Lung (tissue), 12 donors: ENCODE measurements around the gene KDM4C. TPM values are rescaled to one million over a fixed set of nuclear protein-coding genes. Genes with fewer than 3 reads are reported as not detected.

Experiments used
- ATAC-seq: fragments of 200-7000 bp; cut with Tn5 transposase; one replicate; pipeline ENCODE4 v1.9.1; 2020; ENCODE audit warnings: moderate number of reproducible peaks; ENCODE audit not compliant: insufficient read depth, low FRiP score
- DNase-seq, 3 donors: peaks; one replicate each; pipeline ENCODE4 v3.0.0-alpha.2; 2013 to 2017
- H3K27ac ChIP-seq, 2 donors: one replicate each; pipeline ENCODE4 v1.5.1; 2013; ENCODE audit warnings: mild to moderate bottlenecking in 2 of 2, moderate library complexity in 2 of 2, control low read depth in 1 of 2, inconsistent platforms in 1 of 2, low read depth in 1 of 2, low read length in 1 of 2
- H3K27me3 ChIP-seq, 3 donors: one replicate each; pipeline ENCODE4 v1.5.1; 2013; ENCODE audit warnings: low read length in 2 of 3; ENCODE audit not compliant: control insufficient read depth in 3 of 3, insufficient read depth in 3 of 3
- H3K36me3 ChIP-seq, 4 donors: one replicate each; pipeline ENCODE4 v1.5.1; 2013; ENCODE audit warnings: low read length in 4 of 4, mild to moderate bottlenecking in 1 of 4, moderate library complexity in 1 of 4; ENCODE audit not compliant: control insufficient read depth in 4 of 4, insufficient read depth in 4 of 4
- H3K4me1 ChIP-seq, 5 donors: one replicate each; pipeline ENCODE4 v1.5.1; 2013; ENCODE audit warnings: low read length in 5 of 5, mild to moderate bottlenecking in 2 of 5, moderate library complexity in 1 of 5; ENCODE audit not compliant: control insufficient read depth in 5 of 5, insufficient read depth in 5 of 5
- H3K4me3 ChIP-seq: one replicate; pipeline ENCODE4 v1.5.1; 2013; ENCODE audit warnings: mild to moderate bottlenecking, control low read depth, moderate library complexity
- H3K9ac ChIP-seq, 2 donors: one replicate each; pipeline ENCODE4 v1.5.1; 2013; ENCODE audit warnings: low read length in 2 of 2, control low read depth in 1 of 2; ENCODE audit not compliant: insufficient read depth in 1 of 2
- H3K9me3 ChIP-seq, 4 donors: one replicate each; pipeline ENCODE4 v1.5.1; 2013; ENCODE audit warnings: low read length in 3 of 4, mild to moderate bottlenecking in 1 of 4, moderate library complexity in 1 of 4; ENCODE audit not compliant: control insufficient read depth in 4 of 4, insufficient read depth in 3 of 4
- CTCF ChIP-seq: IDR thresholded peaks from 2 replicates; pipeline ENCODE4 v1.5.1; 2012; ENCODE audit warnings: mild to moderate bottlenecking; ENCODE audit errors: control extremely low read depth, extremely low read depth
- WGBS, 2 donors: extraction: QIAGEN DNeasy Blood & Tissue Kit; methylation state at CpG; one replicate each; pipeline ENCODE4 v1.1.7; 2013; 5-methylcytosine and 5-hydroxymethylcytosine counted together
- polyA plus RNA-seq, 2 donors: library from polyadenylated mRNA; stranded (reverse); fragments of 200-250 nt; gene quantifications; one replicate each; pipeline ENCODE4 v1.2.1, GENCODE V29; 2013
- total RNA-seq, 2 donors: library from RNA; depleted of rRNA in 1 of 2; stranded (reverse); fragments of >200 nt in 1 of 2; gene quantifications; one replicate each; pipeline ENCODE4 v1.2.1, GENCODE V29; 2014 to 2021
- donor health status: control.
- donor health status: control.
- donor health status: Bipolar disorder and iron deficiency.
- donor health status: healthy.
- donor health status: DM: yes; HTN: yes; CAD: no.

KDM4C gene
- total and polyA plus RNA-seq, 4 donors: 7.1 to 78.5 (median 25.0) TPM

GRCh38 chr9:6973762-6974161 is 216.0 kb downstream of the KDM4C start:
- 36 to 62% methylated on average over 2 of the region's 2 CpGs for WGBS, 2 donors
- ATAC-seq: no peak
- no peak overlapping the region for H3K27ac ChIP-seq

GRCh38 chr9:6975198-6975597 is 217.4 kb downstream of the KDM4C start:
- Histone ChIP-seq H3K27me3 (no peaks in the 10 kb centered on the region), H3K9me3 (peaks cover 0 to 2% (median 0%) of the 10 kb centered on the region in 4 donors), H3K27ac (no peak overlapping the region), H3K4me1 (peaks cover 0 to 2% (median 0%) of the 10 kb centered on the region in 5 donors), H3K4me3 (no peak overlapping the region), H3K9ac (no peak overlapping the region), H3K36me3 (peaks cover 0 to 3% (median 0%) of the 10 kb centered on the region in 4 donors)
- TF ChIP-seq CTCF: no peak
- ATAC-seq (no peak), DNase-seq (no peak)
- 93 to 97% methylated on average over 2 of the region's 2 CpGs for WGBS, 2 donors

More at GRCh38 chr9:6973762-6974161, 216.0 kb downstream of the KDM4C start:
- H3K4me1 ChIP-seq: peaks cover 0 to 4% (median 2%) of the 10 kb centered on the region in 5 donors
- TF ChIP-seq CTCF: no peak
- no peak for DNase-seq
- H3K36me3 ChIP-seq: peaks cover 0 to 3% (median 0%) of the 10 kb centered on the region in 4 donors
- H3K4me3 ChIP-seq: no peak overlapping the region
- peaks cover 0 to 2% (median 0%) of the 10 kb centered on the region in 4 donors for H3K9me3 ChIP-seq
- no peaks in the 10 kb centered on the region for H3K27me3 ChIP-seq
- no peak overlapping the region for H3K9ac ChIP-seq

- Histone ChIP-seq H3K9me3 (peaks cover 0 to 2% (median 0%) of the 10 kb centered on the region in 4 donors), H3K4me1 (peaks cover 0 to 2% (median 0%) of the 10 kb centered on the region in 5 donors), H3K9ac (no peak overlapping the region), H3K27ac (no peak overlapping the region), H3K4me3 (no peak overlapping the region), H3K27me3 (no peaks in the 10 kb centered on the region), H3K36me3 (peaks cover 0 to 4% (median 2%) of the 10 kb centered on the region in 4 donors)
- 89 to 90% methylated on average over 1 of the region's 1 CpG for WGBS, 2 donors
- ATAC-seq (no peak), DNase-seq (no peak)
- no peak for TF ChIP-seq CTCF
Observed at GRCh38 chr9:6977761-6978160, 220.0 kb downstream of the KDM4C start.

GRCh38 chr9:6978591-6978990 is 220.8 kb downstream of the KDM4C start:
- H3K9me3 ChIP-seq: peaks cover 0 to 2% (median 0%) of the 10 kb centered on the region in 4 donors
- no peaks in the 10 kb centered on the region for H3K4me1 ChIP-seq
- ATAC-seq (no peak), DNase-seq (no peak)
- H3K4me3 ChIP-seq: no peak overlapping the region
- TF ChIP-seq CTCF: no peak
- H3K27ac ChIP-seq: no peak overlapping the region
- H3K27me3 ChIP-seq: no peaks in the 10 kb centered on the region
- H3K9ac ChIP-seq: no peak overlapping the region
- WGBS, 2 donors: 91 to 92% methylated on average over 2 of the region's 2 CpGs
- H3K36me3 ChIP-seq: peaks cover 0 to 7% (median 4%) of the 10 kb centered on the region in 4 donors
